ENCODE data around the gene CDK4. TPM values are rescaled to one million over a fixed set of nuclear protein-coding genes. Genes with fewer than 3 reads are reported as not detected.

Gene CDK4
- total RNA-seq, 4 donors from 2014 or later, result 14.7 to 97.4 (median 28.8) TPM

DNA sequence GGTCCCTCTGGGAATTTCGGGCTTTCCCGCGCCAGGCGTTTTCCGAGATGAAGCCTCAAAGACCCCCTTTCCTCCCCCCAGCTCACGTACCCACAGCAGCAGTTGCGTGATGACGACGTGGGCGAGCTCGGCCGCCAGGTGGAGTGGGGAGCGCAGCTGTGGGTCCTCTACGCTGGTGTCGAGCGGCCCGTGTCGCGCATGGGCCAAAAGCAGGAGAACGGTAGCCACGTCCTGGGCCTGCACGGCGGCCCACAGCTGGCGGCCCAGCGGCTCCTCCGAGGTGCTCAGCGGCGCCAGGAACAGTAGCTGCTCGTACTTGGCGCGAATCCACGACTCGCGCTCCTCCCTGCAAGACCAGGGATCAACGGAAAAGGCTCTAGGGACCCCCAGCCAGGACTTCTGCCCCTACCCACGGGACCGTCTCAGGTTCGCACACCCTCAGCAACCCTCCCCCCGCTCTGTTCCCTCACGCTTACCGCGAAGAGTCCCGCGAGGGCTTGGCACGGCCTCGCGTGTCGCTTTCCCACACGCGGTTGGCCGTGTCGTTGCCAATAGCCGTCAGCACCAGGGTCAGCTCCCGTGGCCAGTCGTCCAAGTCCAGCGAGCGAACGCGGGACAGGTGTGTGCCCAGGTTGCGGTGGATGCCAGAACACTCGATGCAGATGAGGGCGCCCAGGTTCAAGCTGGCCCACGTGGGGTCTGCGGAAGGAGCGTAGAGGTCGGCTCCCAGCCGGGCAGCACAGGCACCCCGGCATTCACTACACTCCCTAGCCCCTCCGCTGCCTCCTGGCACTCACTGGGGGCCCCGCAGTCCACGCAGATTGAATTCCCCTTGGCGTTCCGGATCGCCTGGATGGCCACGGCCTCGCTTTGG, 25.0 kb downstream of the CDK4 start:
- Histone ChIP-seq H3K27me3 (peaks cover 0 to 8% of the 10 kb centered on the region in 2 donors), H3K4me3 (peak overlapping the region; percentile 32 to 77 (median 58)), H3K4me1 (peaks cover 0 to 9% (median 0%) of the 10 kb centered on the region in 4 donors), H3K36me3 (no peaks in the 10 kb centered on the region), H3K27ac (peak overlapping the region in 3 of 4 donors; percentile 5 to 69 (median 53)), H3K9me3 (no peaks in the 10 kb centered on the region)
- peak in 1 of 3 donors; percentile 65 for DNase-seq
- TF ChIP-seq POLR2A (IDR thresholded peaks at IDR 0.05), result no peak
- TF ChIP-seq, protein P1, sequence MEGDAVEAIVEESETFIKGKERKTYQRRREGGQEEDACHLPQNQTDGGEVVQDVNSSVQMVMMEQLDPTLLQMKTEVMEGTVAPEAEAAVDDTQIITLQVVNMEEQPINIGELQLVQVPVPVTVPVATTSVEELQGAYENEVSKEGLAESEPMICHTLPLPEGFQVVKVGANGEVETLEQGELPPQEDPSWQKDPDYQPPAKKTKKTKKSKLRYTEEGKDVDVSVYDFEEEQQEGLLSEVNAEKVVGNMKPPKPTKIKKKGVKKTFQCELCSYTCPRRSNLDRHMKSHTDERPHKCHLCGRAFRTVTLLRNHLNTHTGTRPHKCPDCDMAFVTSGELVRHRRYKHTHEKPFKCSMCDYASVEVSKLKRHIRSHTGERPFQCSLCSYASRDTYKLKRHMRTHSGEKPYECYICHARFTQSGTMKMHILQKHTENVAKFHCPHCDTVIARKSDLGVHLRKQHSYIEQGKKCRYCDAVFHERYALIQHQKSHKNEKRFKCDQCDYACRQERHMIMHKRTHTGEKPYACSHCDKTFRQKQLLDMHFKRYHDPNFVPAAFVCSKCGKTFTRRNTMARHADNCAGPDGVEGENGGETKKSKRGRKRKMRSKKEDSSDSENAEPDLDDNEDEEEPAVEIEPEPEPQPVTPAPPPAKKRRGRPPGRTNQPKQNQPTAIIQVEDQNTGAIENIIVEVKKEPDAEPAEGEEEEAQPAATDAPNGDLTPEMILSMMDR (IDR thresholded peaks at IDR 0.05), result peak in 3 of 6 experiments; percentile 29 to 41 (median 41)

DNA sequence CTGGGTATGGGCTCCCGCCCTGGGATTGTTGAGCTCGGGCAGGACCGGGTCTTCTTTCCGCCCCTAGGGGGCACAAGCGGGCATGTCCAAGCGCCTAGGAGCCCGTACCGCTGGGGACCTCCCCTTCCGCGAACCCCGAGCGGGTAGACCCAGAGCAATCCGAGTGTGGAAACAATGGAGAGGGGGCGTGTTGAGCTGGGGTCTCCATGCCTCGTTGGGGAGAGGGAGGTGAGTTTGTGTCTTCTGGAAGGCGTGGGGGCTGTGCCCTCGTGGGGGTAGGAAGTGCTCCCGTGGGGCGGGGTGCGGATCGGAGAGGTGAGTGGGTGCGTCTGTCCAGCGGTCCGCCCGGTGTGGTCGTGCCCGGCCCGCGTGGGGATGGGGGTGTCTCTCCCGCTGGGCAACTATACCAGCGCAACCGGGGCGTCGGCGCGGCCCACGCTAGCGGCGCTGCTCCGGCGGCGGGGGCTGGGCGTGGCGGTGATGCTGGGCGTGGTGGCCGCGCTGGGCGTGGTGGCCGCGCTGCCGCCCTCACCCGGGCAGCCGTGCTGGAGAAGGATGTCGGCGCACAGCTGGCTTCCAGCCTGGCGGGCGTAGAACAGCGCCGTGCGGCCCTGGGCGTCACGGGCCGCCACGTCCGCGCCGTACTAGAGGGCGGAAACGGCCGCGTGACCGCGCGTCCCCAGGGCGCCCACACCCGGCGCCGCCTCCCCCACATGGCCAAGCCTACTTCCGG, 25.8 kb downstream of the CDK4 start:
- Histone ChIP-seq H3K9me3 (no peaks in the 10 kb centered on the region), H3K36me3 (peaks cover 0 to 6% (median 0%) of the 10 kb centered on the region in 3 donors), H3K4me1 (peaks cover 0 to 9% (median 0%) of the 10 kb centered on the region in 4 donors), H3K27me3 (peaks cover 0 to 8% of the 10 kb centered on the region in 2 donors), H3K27ac (peak overlapping the region in 3 of 4 donors; percentile 40 to 69 (median 53)), H3K4me3 (peak overlapping the region; percentile 32 to 77 (median 58))
- TF ChIP-seq, protein P1 (IDR thresholded peaks at IDR 0.05), result peak in 5 of 6 experiments; percentile 6 to 65 (median 59)
- TF ChIP-seq POLR2A (IDR thresholded peaks at IDR 0.05), result no peak
- peak; percentile 27 to 86 (median 84) for DNase-seq

DNA sequence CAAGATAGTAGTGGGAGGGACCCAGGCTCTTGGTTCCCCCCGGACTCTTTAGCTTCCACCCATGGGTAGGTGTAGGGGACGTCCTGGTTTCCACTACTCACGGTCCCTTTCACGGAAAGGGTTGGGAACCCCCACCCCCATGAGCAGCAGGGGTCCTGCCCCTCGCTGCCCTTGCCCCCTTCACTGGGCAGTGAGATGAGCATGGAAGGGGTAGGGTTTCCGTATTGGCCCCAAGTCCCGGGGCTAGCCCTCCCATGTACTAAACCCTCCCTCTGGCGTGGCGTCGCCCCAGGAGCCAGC, 26.3 kb downstream of the CDK4 start:
- TF ChIP-seq, protein P1 (IDR thresholded peaks at IDR 0.05), result no peak
- TF ChIP-seq POLR2A (IDR thresholded peaks at IDR 0.05), result no peak
- Histone ChIP-seq H3K4me1 (peaks cover 0 to 9% (median 0%) of the 10 kb centered on the region in 4 donors), H3K27me3 (peaks cover 0 to 8% of the 10 kb centered on the region in 2 donors), H3K4me3 (peak overlapping the region; percentile 32 to 77 (median 58)), H3K9me3 (no peaks in the 10 kb centered on the region), H3K36me3 (peaks cover 0 to 11% (median 0%) of the 10 kb centered on the region in 3 donors), H3K27ac (no peak overlapping the region)
- DNase-seq, result no peak

DNA sequence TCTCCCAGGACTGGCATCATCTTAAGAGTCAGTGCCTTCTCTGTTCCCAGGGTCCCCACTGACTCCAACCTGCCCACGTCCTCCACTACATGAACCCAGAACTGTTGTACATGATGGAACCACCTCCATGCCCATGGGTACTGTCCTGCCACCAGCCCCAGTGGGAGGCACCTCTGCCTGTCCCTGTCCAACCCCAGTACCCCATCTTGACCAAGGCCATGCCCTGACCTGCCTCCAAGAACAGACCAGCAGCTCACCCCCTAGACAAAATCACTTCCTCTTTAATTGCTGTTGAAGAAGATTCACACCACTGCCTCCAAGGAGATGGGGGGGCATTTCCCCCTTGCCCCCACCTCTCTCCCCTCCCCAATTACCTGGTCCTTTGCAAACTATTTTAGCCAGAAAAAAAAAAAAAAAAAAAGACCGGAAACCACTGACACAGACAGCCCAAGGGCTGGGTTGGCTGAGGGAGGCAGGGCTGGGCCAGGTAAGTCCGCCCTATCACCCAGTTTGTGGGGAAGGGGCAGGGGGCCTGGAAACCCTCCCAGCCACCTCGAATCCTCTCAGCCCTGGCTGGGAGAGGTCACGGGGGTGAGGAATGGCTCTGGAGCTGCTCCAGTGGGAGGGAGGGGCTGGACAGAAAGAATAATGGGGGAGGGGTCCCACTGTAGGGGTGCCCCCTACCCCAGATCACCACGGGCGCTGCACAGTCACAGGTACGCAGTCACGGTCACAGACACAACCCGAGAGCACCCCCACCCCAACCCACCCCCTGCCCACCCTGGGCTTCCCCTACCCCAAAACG, 27.0 kb downstream of the CDK4 start:
- Histone ChIP-seq H3K4me1 (peaks cover 0 to 9% (median 0%) of the 10 kb centered on the region in 4 donors), H3K9me3 (no peaks in the 10 kb centered on the region), H3K27ac (no peak overlapping the region), H3K4me3 (no peak overlapping the region), H3K27me3 (peaks cover 0 to 8% of the 10 kb centered on the region in 2 donors), H3K36me3 (peaks cover 0 to 18% (median 0%) of the 10 kb centered on the region in 3 donors)
- TF ChIP-seq, protein P1 (IDR thresholded peaks at IDR 0.05), result no peak
- TF ChIP-seq POLR2A (IDR thresholded peaks at IDR 0.05), result no peak
- DNase-seq, result peak in 1 of 3 donors; percentile 43

Data from Peyer's patch (tissue), 4 donors.